Smooth muscle cell (in vitro differentiated cells): Measurements from ENCODE around the gene MRTFA. TPM values are rescaled to one million over a fixed set of nuclear protein-coding genes. Genes with fewer than 3 reads are reported as not detected.

Experiments used
- DNase-seq: peaks from one replicate; lab custom pipeline; 2025; ENCODE audit not compliant: unreplicated experiment; lab: John Stamatoyannopoulos, UW
- H2AFZ ChIP-seq: fragments of 200-600 bp; sonication (generic); 2 replicates; pipeline ENCODE4 v1.6.0; 2016; ENCODE audit warnings: antibody characterized with exemption, low read depth, mild to moderate bottlenecking
- H3F3A ChIP-seq: fragments of 200-600 bp; sonication (generic); 2 replicates; pipeline ENCODE4 v1.6.0; 2017; ENCODE audit warnings: antibody characterized with exemption, low read depth
- H3K27ac ChIP-seq: fragments of 200-600 bp; sonication (generic); 2 replicates; pipeline ENCODE4 v1.5.1; 2016; ENCODE audit warnings: low read depth, mild to moderate bottlenecking
- H3K27me3 ChIP-seq: fragments of 200-600 bp; sonication (generic); 2 replicates; pipeline ENCODE4 v1.6.1; 2016; ENCODE audit warnings: low read depth, mild to moderate bottlenecking
- H3K36me3 ChIP-seq: fragments of 200-600 bp; sonication (generic); 2 replicates; pipeline ENCODE4 v1.5.1; 2016; ENCODE audit warnings: low read depth
- H3K4me1 ChIP-seq: fragments of 200-600 bp; sonication (generic); 2 replicates; pipeline ENCODE4 v1.5.1; 2016; ENCODE audit warnings: low read depth
- H3K4me2 ChIP-seq: fragments of 200-600 bp; sonication (generic); 2 replicates; pipeline ENCODE4 v1.6.0; 2016; ENCODE audit warnings: mild to moderate bottlenecking
- H3K4me3 ChIP-seq: fragments of 200-600 bp; sonication (generic); 2 replicates; pipeline ENCODE4 v1.5.1; 2016; ENCODE audit warnings: mild to moderate bottlenecking
- H3K79me2 ChIP-seq: fragments of 200-600 bp; sonication (generic); 2 replicates; pipeline ENCODE4 v1.6.0; 2016; ENCODE audit warnings: low read depth, mild to moderate bottlenecking
- H3K9ac ChIP-seq: fragments of 200-600 bp; sonication (generic); 2 replicates; pipeline ENCODE4 v1.6.0; 2016; ENCODE audit warnings: low read depth
- H3K9me3 ChIP-seq: fragments of 200-600 bp; sonication (generic); replicated peaks from 2 replicates; pipeline ENCODE4 v1.5.1; 2016; ENCODE audit warnings: low read depth
- H4K20me1 ChIP-seq: fragments of 200-600 bp; sonication (generic); 2 replicates; pipeline ENCODE4 v1.6.0; 2016; ENCODE audit warnings: low read depth
- CTCF ChIP-seq: fragments of 200-600 bp; sonication (generic); IDR thresholded peaks from 2 replicates; pipeline ENCODE4 v1.5.1; 2017; ENCODE audit warnings: borderline replicate concordance, mild to moderate bottlenecking, antibody characterized with exemption; ENCODE audit not compliant: insufficient read depth, poor library complexity, severe bottlenecking
- WGBS: methylation state at CpG from one replicate; pipeline ENCODE4 v1.1.7; 2016; ENCODE audit warnings: low lambda C conversion rate; 5-methylcytosine and 5-hydroxymethylcytosine counted together
- polyA plus RNA-seq: library from polyadenylated mRNA; unstranded; fragments of >200 nt; fragmentation: Nextera tagmentation; extraction: Ambion mirVana; gene quantifications from 2 replicates; pipeline ENCODE4 v1.2.1, GENCODE V29; 2016
- total RNA-seq: library from RNA; depleted of rRNA; stranded (reverse); fragments of >200 nt; gene quantifications from 2 replicates; pipeline ENCODE4 v1.2.3, GENCODE V29; 2014

Gene MRTFA
- total and polyA plus RNA-seq, 2 experiments from 2014 or later = 25.5 to 41.7 TPM

DNA sequence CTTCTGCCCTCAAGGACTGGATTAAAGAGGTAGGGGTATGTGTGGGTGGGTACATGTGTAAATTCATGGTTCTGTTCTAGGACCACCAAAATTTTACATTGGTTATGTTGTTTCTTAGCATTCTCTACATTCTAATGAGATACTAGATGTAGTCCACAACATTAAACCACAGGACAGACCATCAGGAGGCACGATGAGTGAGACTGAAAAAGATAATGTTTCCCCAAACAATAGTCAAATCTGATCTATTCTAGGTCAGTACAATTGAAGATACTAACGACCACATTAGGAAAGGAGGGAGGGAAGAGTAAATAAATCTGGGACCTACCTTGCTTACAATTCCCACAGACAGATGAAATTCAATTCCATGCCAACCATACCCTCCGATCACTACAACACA, 42.2 kb downstream of the MRTFA start:
- DNase-seq = no peak
- TF ChIP-seq CTCF = no peak
- Histone ChIP-seq H3K4me2 (no peak overlapping the region), H3K27ac (peak overlapping the region; percentile 17), H4K20me1 (peaks cover 98% of the 10 kb centered on the region), H3K79me2 (peaks cover 99% of the 10 kb centered on the region), H3K9me3 (no peaks in the 10 kb centered on the region), H3K4me1 (peaks cover 18% of the 10 kb centered on the region), H3K27me3 (no peaks in the 10 kb centered on the region), H2AFZ (no peak overlapping the region), H3K9ac (no peak overlapping the region), H3K36me3 (peaks cover 4% of the 10 kb centered on the region), H3K4me3 (no peak overlapping the region), H3F3A (peaks cover 5% of the 10 kb centered on the region)
- WGBS = 60% methylated on average over 3 of the region's 3 CpGs

GRCh38 chr22:40593460-40594273, 42.9 kb downstream of the MRTFA start:
- Histone ChIP-seq H2AFZ (no peak overlapping the region), H4K20me1 (peaks cover 98% of the 10 kb centered on the region), H3K4me3 (no peak overlapping the region), H3K9ac (no peak overlapping the region), H3K79me2 (peaks cover 99% of the 10 kb centered on the region), H3K4me2 (no peak overlapping the region), H3K27ac (peak overlapping the region; percentile 17), H3K36me3 (peaks cover 4% of the 10 kb centered on the region), H3K27me3 (no peaks in the 10 kb centered on the region), H3F3A (peaks cover 5% of the 10 kb centered on the region), H3K4me1 (peaks cover 18% of the 10 kb centered on the region), H3K9me3 (no peaks in the 10 kb centered on the region)
- no peak for TF ChIP-seq CTCF
- DNase-seq = no peak
- 65% methylated on average over 5 of the region's 5 CpGs for WGBS

DNA sequence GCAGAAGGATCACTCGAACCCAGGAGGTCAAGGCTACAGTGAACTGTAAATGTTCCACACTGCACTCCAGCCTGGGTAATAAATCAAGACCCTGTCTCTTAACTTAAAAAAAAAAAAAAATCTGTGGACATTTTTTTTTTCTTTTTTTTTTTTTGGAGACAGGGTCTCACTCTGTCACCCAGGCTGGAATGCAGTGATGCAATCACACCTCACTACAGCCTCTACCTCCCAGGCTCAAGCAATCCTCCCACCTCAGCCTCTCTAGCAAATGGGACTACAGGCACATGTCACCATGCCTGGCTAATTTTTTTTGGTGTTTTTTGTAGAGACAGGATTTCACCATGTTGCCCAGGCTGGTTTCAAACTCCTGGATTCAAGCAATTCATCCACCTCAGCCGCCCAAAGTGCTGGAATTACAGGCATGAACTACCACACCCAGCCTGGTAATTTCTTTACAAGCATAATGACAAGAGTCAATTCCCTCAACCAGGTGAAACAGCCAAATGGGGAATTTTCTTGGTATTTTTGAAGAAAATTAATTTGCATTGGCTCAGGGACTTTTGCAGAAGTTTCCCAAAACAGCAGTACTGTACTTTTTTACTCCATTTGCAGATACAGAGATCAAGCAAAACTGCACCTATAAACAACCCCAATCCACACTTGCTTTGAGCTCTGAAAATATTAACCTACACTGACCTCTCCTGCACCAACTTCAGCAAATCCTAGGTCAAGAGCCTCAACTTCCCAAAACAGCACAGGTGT, 44.0 kb downstream of the MRTFA start:
- Histone ChIP-seq H3F3A (peaks cover under 1% of the 10 kb centered on the region), H3K27me3 (no peaks in the 10 kb centered on the region), H4K20me1 (peaks cover 97% of the 10 kb centered on the region), H3K27ac (no peak overlapping the region), H3K79me2 (peaks cover 99% of the 10 kb centered on the region), H2AFZ (no peak overlapping the region), H3K36me3 (peaks cover 4% of the 10 kb centered on the region), H3K9me3 (no peaks in the 10 kb centered on the region), H3K4me2 (no peak overlapping the region), H3K4me1 (peaks cover 8% of the 10 kb centered on the region), H3K9ac (no peak overlapping the region), H3K4me3 (no peak overlapping the region)
- 72% methylated on average over 2 of the region's 2 CpGs for WGBS
- DNase-seq = no peak
- no peak for TF ChIP-seq CTCF
